ENCODE data around the gene ICA1.
"Not testable (repeated sequence)": the region's sequence is repeated elsewhere in the genome, so short reads cannot be mapped to it uniquely, and the experiment has no call there.

The ICA1 gene

GRCh38 chr7:8089036-8089780 lies 172.8 kb downstream of the ICA1 start:
- no peak for DNase-seq

- DNase-seq = no peak
Observed at GRCh38 chr7:8086239-8086638, 175.7 kb downstream of the ICA1 start.

- DNase-seq = no peak
Observed at GRCh38 chr7:8085420-8085819, 176.5 kb downstream of the ICA1 start.

GRCh38 chr7:8084836-8085235 lies 177.1 kb downstream of the ICA1 start:
- no peak for DNase-seq

- DNase-seq = no peak
Observed at GRCh38 chr7:8082762-8083161, 179.2 kb downstream of the ICA1 start.

GRCh38 chr7:8078418-8078817 lies 183.5 kb downstream of the ICA1 start:
- DNase-seq = no peak

- no peak for DNase-seq
Observed at GRCh38 chr7:8070451-8071180, 191.4 kb downstream of the ICA1 start.

GRCh38 chr7:8068892-8069686 lies 192.9 kb downstream of the ICA1 start:
- no peak for DNase-seq

- no peak for DNase-seq
Observed at GRCh38 chr7:8065356-8065813, 196.6 kb downstream of the ICA1 start.

GRCh38 chr7:8064828-8065227 lies 197.1 kb downstream of the ICA1 start:
- DNase-seq = no peak

- DNase-seq = no peak
Observed at GRCh38 chr7:8063706-8064297, 198.2 kb downstream of the ICA1 start.

GRCh38 chr7:8063300-8063699 lies 198.7 kb downstream of the ICA1 start:
- DNase-seq = not testable (repeated sequence)
